ENCODE data around the gene NXPE4.

Gene NXPE4

DNA sequence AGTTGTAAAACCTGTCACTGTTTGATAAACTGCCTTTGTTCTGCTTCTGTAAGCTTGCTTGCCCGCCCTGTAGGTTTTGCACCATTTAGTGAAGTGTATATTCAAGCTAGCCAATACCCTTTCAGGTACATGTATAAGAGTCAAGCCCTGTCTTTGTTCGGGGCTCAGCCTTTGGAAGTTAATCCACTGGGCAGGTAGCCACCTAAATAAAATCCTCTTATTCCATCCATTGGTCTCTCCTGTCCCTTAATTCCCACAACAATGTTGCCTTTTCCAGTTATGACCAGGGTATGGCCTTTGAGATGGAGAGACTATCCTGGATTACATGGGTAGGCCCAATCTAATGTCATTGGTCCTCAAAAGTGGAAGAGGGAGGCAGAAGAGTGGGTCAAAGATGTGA, 69.9 kb downstream of the NXPE4 start:
- no peak for DNase-seq (ENCODE audit: insufficient read length)
- FAIRE-seq = no peak
- no peak for TF ChIP-seq POLR2A (IDR thresholded peaks at IDR 0.05; ENCODE audit: low read depth, low read length)

DNA sequence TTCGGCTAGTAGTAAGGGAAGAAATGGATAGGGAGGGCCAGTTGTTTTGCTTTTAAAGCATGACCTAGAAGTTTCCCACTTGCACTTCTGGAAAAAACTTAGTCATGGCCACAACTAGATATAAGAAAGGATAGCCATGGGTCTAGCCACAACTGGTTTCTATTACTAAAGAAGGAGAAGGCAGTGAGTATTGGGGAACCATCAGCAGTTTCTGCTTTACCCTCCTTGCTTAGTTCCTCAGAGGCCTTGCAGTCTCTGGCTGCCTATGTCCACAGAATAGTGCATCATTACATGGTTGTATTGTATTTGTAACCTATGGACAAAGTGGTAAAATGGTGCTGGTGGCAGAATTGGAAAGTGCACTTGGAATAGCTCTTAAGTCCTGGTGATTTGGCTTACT, 71.5 kb downstream of the NXPE4 start:
- FAIRE-seq (no peak), DNase-seq (ENCODE audit: insufficient read length) (no peak)
- no peak for TF ChIP-seq TAF1 (IDR thresholded peaks at IDR 0.05; ENCODE audit: borderline replicate concordance, low read depth, low read length)
- no peak for TF ChIP-seq POLR2A (IDR thresholded peaks at IDR 0.05; ENCODE audit: low read depth, low read length)
- no peak for TF ChIP-seq POLR2AphosphoS5 (IDR thresholded peaks at IDR 0.05; ENCODE audit: low read depth, low read length)

DNA sequence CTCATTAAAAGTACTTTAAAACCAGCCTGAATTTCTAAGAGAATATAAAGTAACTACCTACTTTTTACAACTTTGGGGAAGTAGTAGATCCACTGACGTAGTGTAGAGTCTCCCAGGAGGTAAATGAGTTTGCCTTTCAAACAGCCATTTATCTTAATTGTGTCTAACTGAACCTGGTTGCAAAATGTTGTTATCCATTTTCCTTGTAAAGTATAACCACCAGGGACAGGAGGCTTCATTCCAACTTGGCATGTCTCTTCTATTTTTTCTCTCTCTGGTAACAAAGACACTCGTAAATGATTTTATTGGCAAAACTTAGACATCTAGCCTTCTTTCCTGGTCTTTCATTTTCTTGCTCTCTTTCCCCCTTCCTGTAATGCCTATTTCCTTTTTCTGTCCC, 72.8 kb downstream of the NXPE4 start:
- FAIRE-seq (no peak), DNase-seq (ENCODE audit: insufficient read length) (no peak)

More for the DNA sequence above, 72.8 kb downstream of the NXPE4 start:
- no peak for TF ChIP-seq POLR2AphosphoS5 (IDR thresholded peaks at IDR 0.05; ENCODE audit: low read depth, low read length)
